EL (cell line): ENCODE measurements around the gene ANKRD30BL.
"Not testable (repeated sequence)": the region's sequence is repeated elsewhere in the genome, so short reads cannot be mapped to it uniquely, and the experiment has no call there.

Source experiments
- DNase-seq: peaks from one replicate; pipeline ENCODE4 v3.0.0-alpha.2; 2016

The ANKRD30BL gene, protein sequence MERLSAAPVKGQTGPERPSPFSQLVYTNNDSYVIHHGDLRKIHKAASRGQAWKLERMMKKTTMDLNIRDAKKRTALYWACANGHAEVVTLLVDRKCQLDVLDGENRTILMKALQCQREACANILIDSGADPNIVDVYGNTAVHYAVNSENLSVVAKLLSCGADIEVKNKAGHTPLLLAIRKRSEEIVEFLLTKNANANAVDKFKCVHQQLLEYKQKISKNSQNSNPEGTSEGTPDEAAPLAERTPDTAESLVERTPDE

DNA sequence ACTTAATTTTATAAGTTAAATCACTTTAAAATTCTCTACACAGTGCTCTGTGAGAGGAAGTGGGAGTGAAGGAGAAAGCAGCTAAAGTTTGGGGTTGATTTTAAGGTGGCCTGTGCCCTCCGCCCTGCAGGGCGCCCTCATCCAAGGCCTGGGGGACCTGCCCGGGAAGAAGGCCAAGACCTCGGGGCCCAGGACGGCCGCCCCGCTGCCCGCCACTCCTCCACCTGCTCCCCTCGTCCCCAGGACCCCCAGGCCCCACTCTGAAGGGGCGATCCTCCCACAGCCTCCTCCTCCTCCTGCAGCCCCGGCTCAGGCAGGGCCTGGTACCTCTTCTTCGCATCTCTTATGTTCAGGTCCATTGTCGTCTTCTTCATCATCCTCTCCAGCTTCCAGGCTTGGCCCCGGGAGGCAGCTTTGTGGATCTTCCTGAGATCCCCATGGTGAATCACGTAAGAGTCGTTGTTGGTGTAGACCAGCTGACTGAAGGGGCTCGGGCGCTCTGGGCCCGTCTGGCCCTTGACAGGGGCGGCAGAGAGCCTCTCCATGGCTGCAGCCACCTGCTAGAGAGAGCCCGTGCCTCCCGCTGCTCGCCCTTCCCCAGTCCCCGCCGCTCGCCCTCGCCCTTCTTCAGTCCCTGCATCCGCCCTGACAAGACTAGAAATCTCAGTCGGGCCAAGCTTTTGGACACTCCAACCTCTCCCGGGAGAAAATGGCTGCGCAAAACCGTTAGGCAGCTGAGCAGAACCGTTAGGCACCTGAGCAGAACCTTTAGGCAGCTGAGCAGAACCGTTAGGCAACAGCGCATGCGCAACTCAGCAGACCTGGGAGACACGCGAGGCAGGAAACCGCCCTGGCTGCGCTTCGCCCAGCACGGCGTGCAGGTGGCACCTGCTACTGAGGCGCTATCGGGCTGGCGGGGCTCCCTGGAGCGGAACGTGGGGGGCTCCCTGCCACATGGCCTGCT lies at the start of gene ANKRD30BL:
Gene ANKRD30BL (minus strand): TSS at position 792 of the 964 bp plus-strand sequence. CDS start 247 bp downstream, at position 545.
- not testable (repeated sequence) for DNase-seq

DNA sequence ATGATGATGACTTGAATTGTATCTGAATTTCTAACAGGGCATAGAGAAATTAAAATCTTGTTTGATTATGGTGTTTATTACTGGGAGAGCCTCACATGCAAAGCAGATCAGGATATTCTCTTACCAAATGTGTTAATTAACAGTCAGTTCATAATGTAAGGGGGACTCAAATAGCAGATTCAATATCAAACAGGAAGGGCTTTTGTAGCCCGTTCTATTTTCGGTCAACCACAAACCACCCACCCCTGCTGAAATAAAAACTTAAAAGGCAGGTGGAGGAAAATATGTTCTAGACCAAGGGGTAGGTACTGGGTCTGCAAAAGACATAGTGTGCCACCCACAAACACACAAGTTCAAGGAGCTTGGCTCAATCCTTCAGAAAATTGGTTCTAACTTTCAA lies 41.1 kb upstream of the ANKRD30BL start:
- DNase-seq: not testable (repeated sequence)

DNA sequence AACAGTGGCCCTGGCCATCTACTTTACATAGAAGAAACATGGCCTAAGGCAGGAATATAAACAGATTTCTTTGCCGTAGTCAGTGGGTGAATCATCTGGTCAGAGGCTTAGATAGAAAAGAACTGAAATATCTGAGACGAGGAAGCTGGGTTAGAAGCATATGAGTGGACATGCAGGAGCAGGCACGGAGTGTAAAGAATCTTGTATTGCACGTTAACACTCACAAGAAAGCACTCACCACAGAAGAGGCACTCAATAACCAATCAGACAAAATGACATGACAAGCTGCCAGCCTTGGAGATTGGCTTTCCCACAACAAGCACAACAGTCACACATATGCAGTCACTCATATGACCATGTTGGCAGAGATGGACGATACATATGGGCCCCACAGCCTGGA lies 31.1 kb upstream of the ANKRD30BL start:
- not testable (repeated sequence) for DNase-seq

DNA sequence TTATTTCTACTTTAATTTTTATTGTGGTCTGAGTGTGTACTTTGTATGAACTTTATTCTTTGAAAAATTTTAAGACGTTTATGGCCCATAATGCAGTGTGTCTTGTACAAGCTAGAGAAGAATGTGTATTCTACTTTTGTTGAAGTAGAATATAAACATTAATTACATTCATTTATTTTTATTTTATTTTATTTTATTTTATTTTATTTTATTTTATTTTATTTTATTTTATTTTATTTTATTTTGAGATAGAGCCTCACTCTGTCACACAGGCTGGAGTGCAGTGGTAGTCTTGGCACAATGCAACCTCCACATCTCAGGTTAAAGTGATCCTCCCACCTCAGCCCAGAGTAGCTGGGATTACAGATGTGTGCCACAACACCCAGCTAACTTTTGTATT lies 5.3 kb upstream of the ANKRD30BL start:
- DNase-seq: not testable (repeated sequence)

DNA sequence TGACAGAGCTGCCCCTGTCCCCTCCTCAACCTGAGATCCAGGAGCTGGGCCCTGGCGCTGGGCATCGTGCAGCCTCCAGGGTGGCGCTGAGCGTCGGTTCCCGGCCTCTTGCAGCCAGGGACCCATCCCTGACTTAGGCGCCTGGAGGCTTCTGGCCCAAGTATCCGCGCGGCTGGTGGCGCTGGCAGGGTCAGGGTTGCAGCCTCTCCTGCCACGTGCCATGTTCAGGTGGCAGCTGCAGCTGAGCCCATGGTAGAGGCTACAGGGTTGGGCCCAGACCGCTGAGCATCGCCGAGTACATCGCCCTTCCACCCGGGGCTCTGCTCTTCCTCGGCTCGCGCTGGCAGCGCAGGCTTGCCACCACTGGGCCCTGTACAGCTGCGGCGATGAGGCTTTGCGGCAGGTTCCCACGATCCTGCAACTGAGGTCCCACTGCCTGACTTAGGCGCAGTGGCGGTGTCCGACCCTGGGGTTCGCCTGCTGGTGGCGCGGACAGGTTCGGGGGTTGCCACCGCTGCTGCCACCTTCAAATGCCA lies 441 bp upstream of the ANKRD30BL start:
- not testable (repeated sequence) for DNase-seq

DNA sequence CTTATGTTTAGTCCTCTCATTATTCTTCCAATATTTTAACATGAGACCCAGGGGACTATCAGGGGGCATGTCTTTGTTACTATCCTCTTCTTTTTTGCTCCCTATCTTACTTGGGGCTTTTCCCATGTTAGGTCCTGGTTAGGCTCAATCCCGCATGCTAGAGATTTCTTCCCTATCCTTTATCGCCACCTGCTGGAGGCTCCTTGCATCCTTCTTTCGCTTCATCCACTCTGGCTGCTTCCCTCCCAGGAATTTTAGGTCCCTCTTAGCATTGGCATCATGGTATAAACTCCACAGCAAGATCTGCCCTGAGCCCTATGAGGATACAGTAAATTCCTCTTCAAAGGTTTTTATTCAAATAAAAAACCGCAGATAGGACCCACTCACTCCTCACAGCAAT lies 15.0 kb downstream of the ANKRD30BL start:
- DNase-seq: peak; percentile 50
